ENCODE data around the gene VPS18.

VPS18 gene

GRCh38 chr15:40921949-40922607, 27.8 kb downstream of the VPS18 start:
- no peak for DNase-seq (ENCODE audit: low read depth in 2 of 2)

- DNase-seq (ENCODE audit: low read depth in 2 of 2) = no peak
Observed at GRCh38 chr15:40922608-40923005, 28.4 kb downstream of the VPS18 start.

- no peak for DNase-seq (ENCODE audit: low read depth in 2 of 2)
Observed at GRCh38 chr15:40923551-40923950, 29.3 kb downstream of the VPS18 start.

- DNase-seq (ENCODE audit: low read depth in 2 of 2) = no peak
Observed at GRCh38 chr15:40925495-40925862, 31.2 kb downstream of the VPS18 start.

- DNase-seq (ENCODE audit: low read depth in 2 of 2) = no peak
Observed at GRCh38 chr15:40925863-40926658, 31.8 kb downstream of the VPS18 start.

GRCh38 chr15:40926659-40927494, 32.6 kb downstream of the VPS18 start:
- DNase-seq (ENCODE audit: low read depth in 2 of 2) = no peak

GRCh38 chr15:40927495-40927872, 33.2 kb downstream of the VPS18 start:
- no peak for DNase-seq (ENCODE audit: low read depth in 2 of 2)

- no peak for DNase-seq (ENCODE audit: low read depth in 2 of 2)
Observed at GRCh38 chr15:40927873-40928806, 33.9 kb downstream of the VPS18 start.

- DNase-seq (ENCODE audit: low read depth in 2 of 2) = no peak
Observed at GRCh38 chr15:40928821-40929659, 34.8 kb downstream of the VPS18 start, which contains the start of gene DLL4. DLL4 (plus strand) TSS chr15:40929340; CDS start chr15:40929669, 329 bp downstream.

- DNase-seq (ENCODE audit: low read depth in 2 of 2) = no peak
Observed at GRCh38 chr15:40929660-40930429, 35.6 kb downstream of the VPS18 start.

GRCh38 chr15:40930430-40931299, 36.4 kb downstream of the VPS18 start:
- no peak for DNase-seq (ENCODE audit: low read depth in 2 of 2)

GRCh38 chr15:40931300-40932142, 37.3 kb downstream of the VPS18 start:
- no peak for DNase-seq (ENCODE audit: low read depth in 2 of 2)

- no peak for DNase-seq (ENCODE audit: low read depth in 2 of 2)
Observed at GRCh38 chr15:40932156-40932555, 37.9 kb downstream of the VPS18 start.

- no peak for DNase-seq (ENCODE audit: low read depth in 2 of 2)
Observed at GRCh38 chr15:40932649-40933516, 38.6 kb downstream of the VPS18 start.

GRCh38 chr15:40933517-40933902, 39.3 kb downstream of the VPS18 start:
- DNase-seq (ENCODE audit: low read depth in 2 of 2) = no peak

GRCh38 chr15:40934457-40934856, 40.2 kb downstream of the VPS18 start:
- DNase-seq (ENCODE audit: low read depth in 2 of 2) = no peak

- no peak for DNase-seq (ENCODE audit: low read depth in 2 of 2)
Observed at GRCh38 chr15:40936234-40936708, 42.0 kb downstream of the VPS18 start.
